ENCODE results near the gene ZMIZ1.

DNA sequence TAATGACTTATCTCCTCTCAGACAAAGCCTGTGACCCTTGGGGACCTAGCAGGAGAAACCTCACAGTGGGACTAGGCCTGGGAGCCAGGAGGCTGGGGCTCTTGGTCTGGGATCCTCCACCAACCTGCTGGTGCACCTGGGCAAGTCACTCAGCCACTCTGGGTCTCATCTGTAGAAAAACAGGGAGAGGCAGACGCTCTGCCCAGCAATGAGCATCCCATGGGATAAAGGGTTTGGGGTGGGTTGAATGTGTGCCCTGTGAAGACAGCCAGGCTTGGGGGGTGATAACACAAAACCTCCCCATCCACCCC, 81.6 kb downstream of the ZMIZ1 start:
- no peak for TF ChIP-seq SIN3A (IDR thresholded peaks at IDR 0.05; ENCODE audit: borderline replicate concordance, insufficient read depth, low read length)
- TF ChIP-seq POLR2AphosphoS5 (IDR thresholded peaks at IDR 0.05; ENCODE audit: low read depth, low read length), result no peak
- TF ChIP-seq, protein P1, sequence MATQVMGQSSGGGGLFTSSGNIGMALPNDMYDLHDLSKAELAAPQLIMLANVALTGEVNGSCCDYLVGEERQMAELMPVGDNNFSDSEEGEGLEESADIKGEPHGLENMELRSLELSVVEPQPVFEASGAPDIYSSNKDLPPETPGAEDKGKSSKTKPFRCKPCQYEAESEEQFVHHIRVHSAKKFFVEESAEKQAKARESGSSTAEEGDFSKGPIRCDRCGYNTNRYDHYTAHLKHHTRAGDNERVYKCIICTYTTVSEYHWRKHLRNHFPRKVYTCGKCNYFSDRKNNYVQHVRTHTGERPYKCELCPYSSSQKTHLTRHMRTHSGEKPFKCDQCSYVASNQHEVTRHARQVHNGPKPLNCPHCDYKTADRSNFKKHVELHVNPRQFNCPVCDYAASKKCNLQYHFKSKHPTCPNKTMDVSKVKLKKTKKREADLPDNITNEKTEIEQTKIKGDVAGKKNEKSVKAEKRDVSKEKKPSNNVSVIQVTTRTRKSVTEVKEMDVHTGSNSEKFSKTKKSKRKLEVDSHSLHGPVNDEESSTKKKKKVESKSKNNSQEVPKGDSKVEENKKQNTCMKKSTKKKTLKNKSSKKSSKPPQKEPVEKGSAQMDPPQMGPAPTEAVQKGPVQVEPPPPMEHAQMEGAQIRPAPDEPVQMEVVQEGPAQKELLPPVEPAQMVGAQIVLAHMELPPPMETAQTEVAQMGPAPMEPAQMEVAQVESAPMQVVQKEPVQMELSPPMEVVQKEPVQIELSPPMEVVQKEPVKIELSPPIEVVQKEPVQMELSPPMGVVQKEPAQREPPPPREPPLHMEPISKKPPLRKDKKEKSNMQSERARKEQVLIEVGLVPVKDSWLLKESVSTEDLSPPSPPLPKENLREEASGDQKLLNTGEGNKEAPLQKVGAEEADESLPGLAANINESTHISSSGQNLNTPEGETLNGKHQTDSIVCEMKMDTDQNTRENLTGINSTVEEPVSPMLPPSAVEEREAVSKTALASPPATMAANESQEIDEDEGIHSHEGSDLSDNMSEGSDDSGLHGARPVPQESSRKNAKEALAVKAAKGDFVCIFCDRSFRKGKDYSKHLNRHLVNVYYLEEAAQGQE (IDR thresholded peaks at IDR 0.05; ENCODE audit: insufficient read depth in 1 of 2, low read depth in 2 of 2, low read length in 2 of 2), result no peak
- TF ChIP-seq TAF1 (IDR thresholded peaks at IDR 0.05; ENCODE audit: borderline replicate concordance, insufficient read depth, low read length), result no peak
